ENCODE results near the gene GNG7.
"Not testable (repeated sequence)": the region's sequence is repeated elsewhere in the genome, so short reads cannot be mapped to it uniquely, and the experiment has no call there.

Gene GNG7

GRCh38 chr19:2512523-2513431, 189.7 kb downstream of the GNG7 start:
- no peaks in the 10 kb centered on the region for H3K36me3 ChIP-seq (ENCODE audit: control insufficient read depth, insufficient read depth, low read length)
- H3K27ac ChIP-seq = no peak overlapping the region
- H3K4me3 ChIP-seq (ENCODE audit: low read depth, low read length) = no peak overlapping the region
- TF ChIP-seq CTCF (IDR thresholded peaks at IDR 0.05) = no peak
- H3K9me3 ChIP-seq (ENCODE audit: control insufficient read depth, low read length) = no peaks in the 10 kb centered on the region
- H3K9ac ChIP-seq = no peak overlapping the region
- no peak overlapping the region for H3K4me2 ChIP-seq (ENCODE audit: low read length)
- H3K27me3 ChIP-seq (ENCODE audit: control insufficient read depth, insufficient read depth, low read length) = no peaks in the 10 kb centered on the region
- H3K79me2 ChIP-seq = no peaks in the 10 kb centered on the region
- H2AFZ ChIP-seq = no peak overlapping the region
- H3K4me1 ChIP-seq = no peaks in the 10 kb centered on the region

- TF ChIP-seq CTCF (IDR thresholded peaks at IDR 0.05) = no peak
- Histone ChIP-seq H3K36me3 (ENCODE audit: control insufficient read depth, insufficient read depth, low read length) (no peaks in the 10 kb centered on the region), H3K4me3 (ENCODE audit: low read depth, low read length) (no peak overlapping the region), H3K27ac (no peak overlapping the region), H3K27me3 (ENCODE audit: control insufficient read depth, insufficient read depth, low read length) (no peaks in the 10 kb centered on the region), H3K9ac (no peak overlapping the region), H3K4me1 (no peaks in the 10 kb centered on the region), H2AFZ (no peak overlapping the region), H3K9me3 (ENCODE audit: control insufficient read depth, low read length) (no peaks in the 10 kb centered on the region), H3K4me2 (ENCODE audit: low read length) (no peak overlapping the region), H3K79me2 (no peaks in the 10 kb centered on the region)
These were observed 190.5 kb downstream of the GNG7 start for GRCh38 chr19:2511991-2512390.

GRCh38 chr19:2511570-2511969, 190.9 kb downstream of the GNG7 start:
- H3K4me3 ChIP-seq (ENCODE audit: low read depth, low read length) = no peak overlapping the region
- H3K9me3 ChIP-seq (ENCODE audit: control insufficient read depth, low read length) = no peaks in the 10 kb centered on the region
- H3K79me2 ChIP-seq = no peaks in the 10 kb centered on the region
- H3K36me3 ChIP-seq (ENCODE audit: control insufficient read depth, insufficient read depth, low read length) = no peaks in the 10 kb centered on the region
- no peak overlapping the region for H3K9ac ChIP-seq
- H3K4me2 ChIP-seq (ENCODE audit: low read length) = no peak overlapping the region
- no peaks in the 10 kb centered on the region for H3K27me3 ChIP-seq (ENCODE audit: control insufficient read depth, insufficient read depth, low read length)
- H3K4me1 ChIP-seq = no peaks in the 10 kb centered on the region
- no peak overlapping the region for H3K27ac ChIP-seq
- H2AFZ ChIP-seq = no peak overlapping the region
- no peak for TF ChIP-seq CTCF (IDR thresholded peaks at IDR 0.05)

GRCh38 chr19:2509096-2509495, 193.4 kb downstream of the GNG7 start:
- no peak overlapping the region for H3K27ac ChIP-seq
- H3K4me2 ChIP-seq (ENCODE audit: low read length) = no peak overlapping the region
- H2AFZ ChIP-seq = no peak overlapping the region
- H3K27me3 ChIP-seq (ENCODE audit: control insufficient read depth, insufficient read depth, low read length) = no peaks in the 10 kb centered on the region
- H3K9ac ChIP-seq = no peak overlapping the region
- no peaks in the 10 kb centered on the region for H3K9me3 ChIP-seq (ENCODE audit: control insufficient read depth, low read length)
- no peaks in the 10 kb centered on the region for H3K79me2 ChIP-seq
- no peak for TF ChIP-seq CTCF (IDR thresholded peaks at IDR 0.05)
- H3K4me1 ChIP-seq = no peaks in the 10 kb centered on the region
- no peaks in the 10 kb centered on the region for H3K36me3 ChIP-seq (ENCODE audit: control insufficient read depth, insufficient read depth, low read length)
- H3K4me3 ChIP-seq (ENCODE audit: low read depth, low read length) = no peak overlapping the region

- H3K27ac ChIP-seq = peak overlapping the region; percentile 80
- peak overlapping the region; percentile 72 for H2AFZ ChIP-seq
- no peak overlapping the region for H3K9ac ChIP-seq
- no peaks in the 10 kb centered on the region for H3K27me3 ChIP-seq (ENCODE audit: control insufficient read depth, insufficient read depth, low read length)
- H3K79me2 ChIP-seq = no peaks in the 10 kb centered on the region
- no peak overlapping the region for H3K4me3 ChIP-seq (ENCODE audit: low read depth, low read length)
- peak overlapping the region; percentile 24 for H3K4me2 ChIP-seq (ENCODE audit: low read length)
- no peaks in the 10 kb centered on the region for H3K36me3 ChIP-seq (ENCODE audit: control insufficient read depth, insufficient read depth, low read length)
- H3K9me3 ChIP-seq (ENCODE audit: control insufficient read depth, low read length) = no peaks in the 10 kb centered on the region
- no peaks in the 10 kb centered on the region for H3K4me1 ChIP-seq
- no peak for TF ChIP-seq CTCF (IDR thresholded peaks at IDR 0.05)
These were observed 195.4 kb downstream of the GNG7 start for GRCh38 chr19:2507109-2507508.

GRCh38 chr19:2506656-2507055, 195.8 kb downstream of the GNG7 start:
- H3K9me3 ChIP-seq (ENCODE audit: control insufficient read depth, low read length); H3K9ac ChIP-seq; H3K79me2 ChIP-seq; H3K36me3 ChIP-seq (ENCODE audit: control insufficient read depth, insufficient read depth, low read length); H3K4me3 ChIP-seq (ENCODE audit: low read depth, low read length); H3K27me3 ChIP-seq (ENCODE audit: control insufficient read depth, insufficient read depth, low read length); H3K4me1 ChIP-seq: not testable (repeated sequence)
- Histone ChIP-seq H3K4me2 (ENCODE audit: low read length) (peak overlapping the region; percentile 24), H2AFZ (peak overlapping the region; percentile 72), H3K27ac (peak overlapping the region; percentile 80)

Data from parathyroid adenoma (tissue), 2 donors.